H9 (cell line): Measurements from ENCODE around the gene CTNNA1. TPM values are rescaled to one million over a fixed set of nuclear protein-coding genes. Genes with fewer than 3 reads are reported as not detected.

Experiments
- DNase-seq: peaks from one replicate; pipeline ENCODE4 v3.0.0-alpha.2; 2017
- H2AFZ ChIP-seq: one replicate; pipeline ENCODE4 v1.6.1; 2013; ENCODE audit warnings: mild to moderate bottlenecking, low read length, control low read depth, moderate library complexity
- H2AK5ac ChIP-seq: 2 replicates; pipeline ENCODE4 v1.6.1; 2013; ENCODE audit warnings: low read length, control low read depth, mixed read lengths; ENCODE audit not compliant: insufficient read length
- H2BK120ac ChIP-seq: one replicate; pipeline ENCODE4 v1.6.1; 2013; ENCODE audit warnings: low read depth, mild to moderate bottlenecking, low read length, control low read depth, inconsistent platforms; ENCODE audit not compliant: poor library complexity, severe bottlenecking
- H2BK12ac ChIP-seq: 2 replicates; pipeline ENCODE4 v1.6.1; 2013; ENCODE audit warnings: low read length, control low read depth, mixed read lengths, low read depth; ENCODE audit not compliant: insufficient read length
- H2BK15ac ChIP-seq: 2 replicates; pipeline ENCODE4 v1.6.1; 2013; ENCODE audit warnings: low read depth, low read length, control low read depth
- H2BK20ac ChIP-seq: one replicate; pipeline ENCODE4 v1.6.1; 2013; ENCODE audit warnings: low read depth, mild to moderate bottlenecking, low read length, control low read depth, inconsistent platforms; ENCODE audit not compliant: poor library complexity, severe bottlenecking
- H2BK5ac ChIP-seq: 2 replicates; pipeline ENCODE4 v1.6.1; 2013; ENCODE audit warnings: low read length, control low read depth, mixed read lengths; ENCODE audit not compliant: insufficient read length
- H3K14ac ChIP-seq: 2 replicates; pipeline ENCODE4 v1.6.1; 2013; ENCODE audit warnings: low read length, control low read depth; ENCODE audit not compliant: insufficient read depth
- H3K18ac ChIP-seq: 2 replicates; pipeline ENCODE4 v1.6.1; 2013; ENCODE audit warnings: low read depth, mild to moderate bottlenecking, mixed read lengths, low read length, control low read depth; ENCODE audit not compliant: insufficient read length
- H3K23ac ChIP-seq: 2 replicates; pipeline ENCODE4 v1.6.1; 2013; ENCODE audit warnings: low read length, control low read depth, mixed read lengths, low read depth; ENCODE audit not compliant: insufficient read length
- H3K23me2 ChIP-seq: 2 replicates; pipeline ENCODE4 v1.6.1; 2013; ENCODE audit warnings: low read depth, mild to moderate bottlenecking, mixed read lengths, low read length, control low read depth; ENCODE audit not compliant: insufficient read length, poor library complexity, severe bottlenecking
- H3K27ac ChIP-seq: 2 replicates; pipeline ENCODE4 v1.5.1; 2013; ENCODE audit warnings: low read length, control low read depth, mixed read lengths, low read depth; ENCODE audit not compliant: insufficient read length
- H3K27me3 ChIP-seq: 2 replicates; pipeline ENCODE4 v1.6.1; 2013; ENCODE audit warnings: low read length, control low read depth, inconsistent platforms; ENCODE audit not compliant: insufficient read depth
- H3K4ac ChIP-seq: 2 replicates; pipeline ENCODE4 v1.6.1; 2013; ENCODE audit warnings: low read depth, mild to moderate bottlenecking, control low read depth, inconsistent platforms, low read length, moderate library complexity
- H3K4me1 ChIP-seq: 2 replicates; pipeline ENCODE4 v1.6.1; 2013; ENCODE audit warnings: low read length, control low read depth, inconsistent platforms; ENCODE audit not compliant: insufficient read depth
- H3K4me2 ChIP-seq: 2 replicates; pipeline ENCODE4 v1.6.1; 2013; ENCODE audit warnings: low read length, control low read depth, mixed read lengths; ENCODE audit not compliant: insufficient read length, insufficient read depth
- H3K56ac ChIP-seq: 2 replicates; pipeline ENCODE4 v1.6.1; 2013; ENCODE audit warnings: low read depth, mild to moderate bottlenecking, mixed read lengths, low read length, control low read depth; ENCODE audit not compliant: insufficient read length
- H3K79me1 ChIP-seq: 2 replicates; pipeline ENCODE4 v1.6.1; 2013; ENCODE audit warnings: low read depth, mild to moderate bottlenecking, moderate library complexity, low read length, control low read depth, inconsistent platforms; ENCODE audit not compliant: insufficient read depth, poor library complexity, severe bottlenecking
- H3K79me2 ChIP-seq: 2 replicates; pipeline ENCODE4 v1.6.1; 2013; ENCODE audit warnings: low read length, control low read depth, inconsistent platforms; ENCODE audit not compliant: insufficient read depth
- H3K9ac ChIP-seq: 2 replicates; pipeline ENCODE4 v1.6.1; 2013; ENCODE audit warnings: low read length, control low read depth, mixed read lengths; ENCODE audit not compliant: insufficient read length; ENCODE audit errors: extremely low read depth
- H3K9me3 ChIP-seq: one replicate; pipeline ENCODE4 v1.6.1; 2013; ENCODE audit warnings: low read depth, low read length, inconsistent platforms; ENCODE audit not compliant: control insufficient read depth
- H3T11ph ChIP-seq: one replicate; pipeline ENCODE4 v1.6.1; 2013; ENCODE audit warnings: mild to moderate bottlenecking, low read length, control low read depth, inconsistent platforms
- H4K20me1 ChIP-seq: one replicate; pipeline ENCODE4 v1.6.1; 2013; ENCODE audit not compliant: control insufficient read depth, insufficient read length, insufficient read depth
- H4K5ac ChIP-seq: 2 replicates; pipeline ENCODE4 v1.6.1; 2013; ENCODE audit warnings: low read depth, mild to moderate bottlenecking, mixed read lengths, low read length, control low read depth; ENCODE audit not compliant: insufficient read length
- H4K8ac ChIP-seq: replicated peaks from 2 replicates; pipeline ENCODE4 v1.6.1; 2013; ENCODE audit warnings: low read length, control low read depth, mixed read lengths, low read depth; ENCODE audit not compliant: insufficient read length
- H4K91ac ChIP-seq: 2 replicates; pipeline ENCODE4 v1.6.1; 2013; ENCODE audit warnings: low read depth, mild to moderate bottlenecking, moderate library complexity, mixed read lengths, low read length, control low read depth; ENCODE audit not compliant: insufficient read length
- H3K27ac Mint-ChIP-seq, 3 experiments: 2 replicates in 2 of 3; 3 replicates in 1 of 3; pipeline ENCODE4 v1.8.0; 2020 to 2021; ENCODE audit warnings: mixed read lengths in 3 of 3, mild to moderate bottlenecking in 1 of 3, moderate library complexity in 1 of 3
- H3K27me3 Mint-ChIP-seq: 2 replicates; pipeline ENCODE4 v1.8.0; 2021; ENCODE audit warnings: low read depth, mild to moderate bottlenecking, moderate library complexity, mixed read lengths
- H3K36me3 Mint-ChIP-seq, 3 experiments: 2 replicates in 2 of 3; 3 replicates in 1 of 3; pipeline ENCODE4 v1.8.0; 2020 to 2021; ENCODE audit warnings: low read depth in 3 of 3, mixed read lengths in 3 of 3; ENCODE audit not compliant: insufficient read depth in 1 of 3
- H3K4me1 Mint-ChIP-seq, 2 experiments: 2 replicates each; pipeline ENCODE4 v1.8.0; 2020; ENCODE audit warnings: mixed read lengths in 2 of 2
- H3K4me3 Mint-ChIP-seq, 2 experiments: 2 replicates in 1 of 2; 3 replicates in 1 of 2; pipeline ENCODE4 v1.8.0; 2020 to 2021; ENCODE audit warnings: mild to moderate bottlenecking in 2 of 2, mixed read lengths in 2 of 2, moderate library complexity in 1 of 2
- H3K9me3 Mint-ChIP-seq, 2 experiments: 2 replicates in 1 of 2; 3 replicates in 1 of 2; pipeline ENCODE4 v1.8.0; 2020; ENCODE audit warnings: mild to moderate bottlenecking in 2 of 2, mixed read lengths in 2 of 2, moderate library complexity in 1 of 2
- WGBS: extraction: QIAGEN DNeasy Blood & Tissue Kit; methylation state at CpG from one replicate; pipeline ENCODE4 v1.1.7; 2013; ENCODE audit warnings: missing lambda C conversion rate, low lambda C conversion rate, mixed read lengths; ENCODE audit not compliant: insufficient read length; ENCODE audit errors: extremely low coverage; 5-methylcytosine and 5-hydroxymethylcytosine counted together
- total RNA-seq: library from RNA; stranded (reverse); gene quantifications from 2 replicates; pipeline ENCODE4 v1.2.1, GENCODE V29; 2021
- TF ChIP-seq, protein P1 (sequence below): fragments of 200-600 bp; sonication (generic); conservative IDR thresholded peaks from 3 replicates; pipeline ENCODE4 v1.8.0; 2021; ENCODE audit warnings: antibody characterized with exemption, mild to moderate bottlenecking

The CTNNA1 gene
- total RNA-seq, 1 experiment from 2014 or later, result 354 TPM

DNA sequence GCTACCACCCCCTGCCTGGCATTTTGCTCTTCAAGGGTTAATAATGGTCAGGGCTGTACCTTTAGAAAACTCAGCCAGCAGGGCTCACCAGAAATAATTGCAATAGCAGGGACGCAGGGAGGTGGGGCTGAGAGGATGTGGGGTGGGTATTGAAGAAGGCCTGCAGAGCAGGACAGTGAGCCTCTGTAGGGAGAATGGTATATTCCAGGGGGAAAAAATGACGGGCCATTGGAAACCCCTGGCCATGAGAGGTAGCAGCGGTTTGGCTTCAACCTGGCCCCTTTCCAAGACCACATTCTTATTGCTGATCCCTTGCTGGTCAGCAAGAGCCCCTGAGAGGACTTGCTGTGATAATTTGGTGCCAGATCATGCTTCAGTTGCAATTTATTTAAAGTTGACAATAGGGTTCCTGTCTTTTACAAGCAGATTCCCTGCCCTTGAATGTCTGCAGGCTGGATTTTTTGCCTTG, 36.7 kb upstream of the CTNNA1 start:
- Mint-ChIP-seq H3K36me3 (peaks cover 0 to 6% (median 2%) of the 10 kb centered on the region in 3 experiments; a peak in 3 of 7 replicates), H3K4me1 (peaks cover 34 to 35% of the 10 kb centered on the region in 2 experiments), H3K27ac (peak overlapping the region in 2 of 3 experiments; percentile 33 to 86; a peak in 4 of 7 replicates), H3K9me3 (peaks cover 0 to 8% of the 10 kb centered on the region in 2 experiments; a peak in 2 of 5 replicates), H3K4me3 (peak overlapping the region in 1 of 2 experiments; percentile 12; a peak in 1 of 5 replicates), H3K27me3 (no peaks in the 10 kb centered on the region; the same call in 1 of the 2 replicates)
- Histone ChIP-seq H2BK12ac (no peak overlapping the region), H2AK5ac (no peak overlapping the region), H3K4ac (no peak overlapping the region), H3K9ac (no peak overlapping the region), H3T11ph (no peak overlapping the region), H4K91ac (no peak overlapping the region), H2BK5ac (no peak overlapping the region), H3K27me3 (no peaks in the 10 kb centered on the region), H3K23ac (no peak overlapping the region), H3K27ac (no peak overlapping the region), H2BK15ac (no peak overlapping the region), H3K23me2 (no peaks in the 10 kb centered on the region), H3K79me2 (no peaks in the 10 kb centered on the region), H2BK20ac (no peak overlapping the region), H2BK120ac (no peak overlapping the region), H3K56ac (no peak overlapping the region), H3K4me1 (no peaks in the 10 kb centered on the region; the same call in 1 of the 2 replicates), H3K79me1 (no peaks in the 10 kb centered on the region), H3K18ac (no peak overlapping the region), H3K9me3 (no peaks in the 10 kb centered on the region), H2AFZ (no peak overlapping the region), H4K20me1 (no peaks in the 10 kb centered on the region), H4K5ac (no peak overlapping the region), H3K4me2 (no peak overlapping the region), H4K8ac (no peak overlapping the region), H3K14ac (no peak overlapping the region)
- TF ChIP-seq, protein P1, sequence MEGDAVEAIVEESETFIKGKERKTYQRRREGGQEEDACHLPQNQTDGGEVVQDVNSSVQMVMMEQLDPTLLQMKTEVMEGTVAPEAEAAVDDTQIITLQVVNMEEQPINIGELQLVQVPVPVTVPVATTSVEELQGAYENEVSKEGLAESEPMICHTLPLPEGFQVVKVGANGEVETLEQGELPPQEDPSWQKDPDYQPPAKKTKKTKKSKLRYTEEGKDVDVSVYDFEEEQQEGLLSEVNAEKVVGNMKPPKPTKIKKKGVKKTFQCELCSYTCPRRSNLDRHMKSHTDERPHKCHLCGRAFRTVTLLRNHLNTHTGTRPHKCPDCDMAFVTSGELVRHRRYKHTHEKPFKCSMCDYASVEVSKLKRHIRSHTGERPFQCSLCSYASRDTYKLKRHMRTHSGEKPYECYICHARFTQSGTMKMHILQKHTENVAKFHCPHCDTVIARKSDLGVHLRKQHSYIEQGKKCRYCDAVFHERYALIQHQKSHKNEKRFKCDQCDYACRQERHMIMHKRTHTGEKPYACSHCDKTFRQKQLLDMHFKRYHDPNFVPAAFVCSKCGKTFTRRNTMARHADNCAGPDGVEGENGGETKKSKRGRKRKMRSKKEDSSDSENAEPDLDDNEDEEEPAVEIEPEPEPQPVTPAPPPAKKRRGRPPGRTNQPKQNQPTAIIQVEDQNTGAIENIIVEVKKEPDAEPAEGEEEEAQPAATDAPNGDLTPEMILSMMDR, result no peak
- peak; percentile 66 for DNase-seq
- WGBS, result no CpG with 5 or more reads among the region's 3 CpGs
